TTC549 (cell line): Measurements from ENCODE around the gene SACS.
"Not testable (repeated sequence)": the region's sequence is repeated elsewhere in the genome, so short reads cannot be mapped to it uniquely, and the experiment has no call there.

Experiments used
- FAIRE-seq: peaks from 2 replicates; lab custom pipeline; 2012; peaks lifted over from hg19 to GRCh38; lab: Jason Lieb, UNC

SACS gene

GRCh38 chr13:23414682-23415081 is 18.8 kb downstream of the SACS start:
- no peak for FAIRE-seq

- no peak for FAIRE-seq
Observed at GRCh38 chr13:23411706-23412105, 21.8 kb downstream of the SACS start.

- no peak for FAIRE-seq
Observed at GRCh38 chr13:23411220-23411619, 22.3 kb downstream of the SACS start.

GRCh38 chr13:23408026-23408425 is 25.5 kb downstream of the SACS start:
- FAIRE-seq, result no peak

GRCh38 chr13:23401156-23401555 is 32.3 kb downstream of the SACS start:
- not testable (repeated sequence) for FAIRE-seq

- peak; percentile 43 for FAIRE-seq
Observed at GRCh38 chr13:23399347-23399746, 34.2 kb downstream of the SACS start.

GRCh38 chr13:23394821-23395220 is 38.7 kb downstream of the SACS start:
- FAIRE-seq, result no peak

- FAIRE-seq, result no peak
Observed at GRCh38 chr13:23392925-23393645, 40.4 kb downstream of the SACS start.

GRCh38 chr13:23392313-23392712 is 41.2 kb downstream of the SACS start:
- FAIRE-seq, result no peak

- FAIRE-seq, result no peak
Observed at GRCh38 chr13:23391752-23392151, 41.8 kb downstream of the SACS start.

- no peak for FAIRE-seq
Observed at GRCh38 chr13:23386533-23386932, 47.0 kb downstream of the SACS start.

- no peak for FAIRE-seq
Observed at GRCh38 chr13:23385931-23386330, 47.6 kb downstream of the SACS start.

- FAIRE-seq, result no peak
Observed at GRCh38 chr13:23384111-23384510, 49.4 kb downstream of the SACS start.

GRCh38 chr13:23383151-23383550 is 50.4 kb downstream of the SACS start:
- no peak for FAIRE-seq

GRCh38 chr13:23381866-23382265 is 51.6 kb downstream of the SACS start:
- FAIRE-seq, result no peak

- no peak for FAIRE-seq
Observed at GRCh38 chr13:23380534-23380933, 53.0 kb downstream of the SACS start.

GRCh38 chr13:23377983-23378632 is 55.4 kb downstream of the SACS start:
- FAIRE-seq, result no peak

- no peak for FAIRE-seq
Observed at GRCh38 chr13:23377579-23377978, 55.9 kb downstream of the SACS start.

- no peak for FAIRE-seq
Observed at GRCh38 chr13:23375001-23375971, 58.2 kb downstream of the SACS start.

GRCh38 chr13:23372264-23372906 is 61.1 kb downstream of the SACS start:
- no peak for FAIRE-seq

GRCh38 chr13:23367907-23368306 is 65.6 kb downstream of the SACS start:
- FAIRE-seq, result no peak

GRCh38 chr13:23365652-23366051 is 67.8 kb downstream of the SACS start:
- FAIRE-seq, result no peak
